WERI-Rb-1 (cell line): ENCODE data around the gene CHTF18.
"Not testable (repeated sequence)": the region's sequence is repeated elsewhere in the genome, so short reads cannot be mapped to it uniquely, and the experiment has no call there.

Experiments used
- DNase-seq: peaks from one replicate; pipeline ENCODE4 v3.0.0-alpha.2; 2020
- H3K27ac ChIP-seq: fragments of 250-450 bp; sonication (Bioruptor Pico); 2 replicates; pipeline ENCODE4 v1.5.1; 2020; ENCODE audit warnings: mild to moderate bottlenecking, moderate library complexity
- H3K27me3 ChIP-seq: fragments of 250-450 bp; sonication (Bioruptor Pico); 2 replicates; pipeline ENCODE4 v1.5.1; 2021; ENCODE audit warnings: mild to moderate bottlenecking, low read depth, moderate library complexity; ENCODE audit not compliant: insufficient read depth, severe bottlenecking
- H3K36me3 ChIP-seq: fragments of 250-450 bp; sonication (Bioruptor Pico); 2 replicates; pipeline ENCODE4 v1.5.1; 2020; ENCODE audit warnings: mild to moderate bottlenecking, moderate library complexity
- H3K4me3 ChIP-seq: 2 replicates; pipeline ENCODE4 v1.5.1; 2011; ENCODE audit warnings: low read depth, mild to moderate bottlenecking, control low read depth, low read length
- H3K9me3 ChIP-seq: fragments of 250-450 bp; sonication (Bioruptor Pico); 2 replicates; pipeline ENCODE4 v1.5.1; 2021; ENCODE audit warnings: mild to moderate bottlenecking, moderate library complexity; ENCODE audit not compliant: severe bottlenecking
- CTCF ChIP-seq: IDR thresholded peaks from 2 replicates; pipeline ENCODE4 v1.5.1; 2011; ENCODE audit warnings: low read depth, mild to moderate bottlenecking, control low read depth, inconsistent platforms, low read length

Gene CHTF18

GRCh38 chr16:818132-818531 lies 29.7 kb downstream of the CHTF18 start:
- Histone ChIP-seq H3K9me3 (no peaks in the 10 kb centered on the region), H3K27ac (no peak overlapping the region), H3K4me3 (no peak overlapping the region), H3K36me3 (no peaks in the 10 kb centered on the region), H3K27me3 (peaks cover 3% of the 10 kb centered on the region)
- no peak for TF ChIP-seq CTCF
- no peak for DNase-seq

- Histone ChIP-seq H3K36me3 (no peaks in the 10 kb centered on the region), H3K27ac (no peak overlapping the region), H3K4me3 (no peak overlapping the region), H3K27me3 (no peaks in the 10 kb centered on the region), H3K9me3 (no peaks in the 10 kb centered on the region)
- TF ChIP-seq CTCF: no peak
- DNase-seq: no peak
Measured at GRCh38 chr16:818592-818991, 30.2 kb downstream of the CHTF18 start.

GRCh38 chr16:819336-820043 lies 31.1 kb downstream of the CHTF18 start:
- Histone ChIP-seq H3K4me3 (no peak overlapping the region), H3K27me3 (no peaks in the 10 kb centered on the region), H3K36me3 (no peaks in the 10 kb centered on the region), H3K9me3 (no peaks in the 10 kb centered on the region), H3K27ac (no peak overlapping the region)
- TF ChIP-seq CTCF: no peak
- DNase-seq: no peak

GRCh38 chr16:820044-820408 lies 31.6 kb downstream of the CHTF18 start:
- not testable (repeated sequence) for H3K4me3 ChIP-seq, H3K27me3 ChIP-seq, H3K9me3 ChIP-seq, DNase-seq, H3K27ac ChIP-seq, H3K36me3 ChIP-seq

GRCh38 chr16:820748-821147 lies 32.3 kb downstream of the CHTF18 start:
- TF ChIP-seq CTCF: no peak
- no peak for DNase-seq
- no peaks in the 10 kb centered on the region for H3K27me3 ChIP-seq

GRCh38 chr16:821751-822150 lies 33.3 kb downstream of the CHTF18 start:
- no peak for TF ChIP-seq CTCF
- H3K27ac ChIP-seq: no peak overlapping the region
- no peak for DNase-seq
- H3K4me3 ChIP-seq: no peak overlapping the region
- H3K9me3 ChIP-seq: no peaks in the 10 kb centered on the region
- no peaks in the 10 kb centered on the region for H3K27me3 ChIP-seq
- no peaks in the 10 kb centered on the region for H3K36me3 ChIP-seq

More at GRCh38 chr16:820748-821147, 32.3 kb downstream of the CHTF18 start:
- H3K36me3 ChIP-seq: no peaks in the 10 kb centered on the region
- H3K27ac ChIP-seq: no peak overlapping the region
- no peaks in the 10 kb centered on the region for H3K9me3 ChIP-seq
- no peak overlapping the region for H3K4me3 ChIP-seq
